ENCODE results near the gene CDC14A.

CDC14A gene

DNA sequence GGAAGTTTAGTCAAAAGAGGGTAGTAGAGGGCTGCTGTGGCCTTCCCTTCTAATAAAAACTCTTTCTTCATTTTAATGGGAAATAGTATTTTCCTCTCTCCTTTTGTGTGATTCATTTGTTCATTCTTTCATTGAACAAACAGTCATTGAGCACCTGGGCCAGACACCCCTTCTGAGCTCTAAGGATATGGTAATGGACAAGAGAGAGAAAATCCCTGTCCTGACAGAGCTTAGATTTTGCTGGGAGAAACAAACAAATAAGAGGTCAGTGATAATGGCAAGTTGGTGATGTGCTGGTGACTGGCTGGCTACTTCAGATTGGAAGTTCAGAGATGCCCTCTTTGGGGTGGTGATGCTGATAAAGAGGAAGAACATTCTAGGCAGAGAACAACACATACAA, 59.3 kb downstream of the CDC14A start:
- Histone ChIP-seq H3K4me3 (ENCODE audit: low read length) (no peak overlapping the region), H3K9ac (ENCODE audit: low read depth, low read length) (peak overlapping the region; percentile 21; the same call in 1 of the 2 replicates), H3K27me3 (ENCODE audit: insufficient read depth, low read length) (no peaks in the 10 kb centered on the region), H3K27ac (ENCODE audit: low read length) (no peak overlapping the region), H3K36me3 (ENCODE audit: insufficient read depth, low read depth, low read length) (no peaks in the 10 kb centered on the region), H3K4me1 (ENCODE audit: insufficient read depth, low read length) (peaks cover 12% of the 10 kb centered on the region; the same call in 1 of the 2 replicates), H3K9me3 (ENCODE audit: insufficient read depth, low read depth, low read length) (no peaks in the 10 kb centered on the region)

DNA sequence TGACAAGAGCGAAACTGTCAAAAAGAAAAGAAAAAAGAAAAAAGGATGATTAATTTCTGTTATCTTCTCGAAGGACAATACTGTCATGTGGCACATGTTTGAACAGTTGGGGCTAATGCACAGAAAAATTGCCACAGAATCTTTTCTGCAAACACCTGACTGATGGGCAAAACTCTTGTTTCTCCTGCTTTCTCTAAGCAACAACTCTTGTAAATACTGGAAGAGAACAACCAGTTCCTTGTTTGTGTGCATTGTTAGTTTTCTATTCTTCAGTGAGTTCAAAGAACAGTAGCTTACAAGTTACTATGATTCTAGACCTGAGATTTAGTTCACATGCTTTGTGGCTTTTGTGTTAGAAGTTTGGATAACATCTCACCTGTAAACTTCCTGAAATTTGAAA, 60.7 kb downstream of the CDC14A start:
- Histone ChIP-seq H3K4me1 (ENCODE audit: insufficient read depth, low read length) (peaks cover 12% of the 10 kb centered on the region; the same call in 1 of the 2 replicates), H3K9me3 (ENCODE audit: insufficient read depth, low read depth, low read length) (no peaks in the 10 kb centered on the region), H3K36me3 (ENCODE audit: insufficient read depth, low read depth, low read length) (no peaks in the 10 kb centered on the region), H3K27ac (ENCODE audit: low read length) (no peak overlapping the region), H3K4me3 (ENCODE audit: low read length) (no peak overlapping the region), H3K27me3 (ENCODE audit: insufficient read depth, low read length) (no peaks in the 10 kb centered on the region), H3K9ac (ENCODE audit: low read depth, low read length) (no peak overlapping the region)

DNA sequence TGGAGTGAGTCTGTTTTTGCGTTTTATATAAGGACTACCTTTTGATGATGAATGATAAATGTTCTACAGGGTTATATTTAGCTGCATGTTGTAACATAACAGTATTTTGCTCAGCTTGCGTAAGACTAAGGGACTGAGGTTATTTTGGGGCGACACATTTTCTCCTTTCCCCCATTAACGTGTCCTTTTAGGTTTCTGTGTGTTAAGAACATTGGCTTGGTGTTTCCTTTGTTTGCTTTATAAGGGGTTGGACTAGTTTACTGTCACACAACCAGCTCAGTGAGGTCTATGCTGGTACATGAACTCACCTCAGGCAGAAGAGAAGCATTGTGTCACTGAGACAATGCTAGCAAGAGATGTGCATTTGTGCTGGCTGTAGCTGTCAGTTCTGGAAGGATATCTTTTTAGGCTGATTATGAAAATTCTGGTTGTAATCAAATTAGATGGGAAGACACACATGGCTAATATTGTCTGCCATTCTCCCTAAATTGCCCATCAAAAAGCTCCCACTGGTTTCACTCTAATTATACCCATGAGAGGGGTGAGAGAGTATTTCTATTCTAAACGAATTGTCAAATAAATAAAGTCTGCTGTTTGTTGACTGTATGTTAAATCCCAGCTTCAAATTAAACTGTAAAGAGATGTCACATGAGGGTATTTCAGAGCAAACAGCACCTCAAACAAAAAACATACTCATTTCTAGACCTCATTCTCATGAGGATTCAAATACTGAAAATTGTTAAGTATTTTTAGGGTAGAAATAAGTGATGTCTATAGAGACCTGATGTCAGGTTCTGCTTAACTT, 62.6 kb downstream of the CDC14A start:
- H3K9me3 ChIP-seq (ENCODE audit: insufficient read depth, low read depth, low read length), result no peaks in the 10 kb centered on the region
- H3K36me3 ChIP-seq (ENCODE audit: insufficient read depth, low read depth, low read length), result no peaks in the 10 kb centered on the region
- H3K9ac ChIP-seq (ENCODE audit: low read depth, low read length), result no peak overlapping the region
- no peak overlapping the region for H3K4me3 ChIP-seq (ENCODE audit: low read length)
- no peaks in the 10 kb centered on the region for H3K27me3 ChIP-seq (ENCODE audit: insufficient read depth, low read length)
- H3K4me1 ChIP-seq (ENCODE audit: insufficient read depth, low read length), result peaks cover 12% of the 10 kb centered on the region; the same call in 1 of the 2 replicates
- H3K27ac ChIP-seq (ENCODE audit: low read length), result no peak overlapping the region

DNA sequence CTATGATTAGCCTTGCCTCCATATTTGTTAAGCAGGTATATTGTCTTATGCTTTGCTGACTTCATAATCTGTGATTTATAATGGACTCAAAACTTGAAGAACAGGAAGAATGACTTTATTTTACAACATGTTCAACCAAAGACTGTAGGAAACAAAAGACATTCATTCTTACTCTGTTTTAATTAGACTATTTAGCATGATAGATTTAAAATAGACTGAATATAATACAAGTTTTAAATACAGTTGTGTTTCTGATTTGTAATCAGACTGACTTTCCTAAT, 63.1 kb downstream of the CDC14A start:
- no peak overlapping the region for H3K9ac ChIP-seq (ENCODE audit: low read depth, low read length)
- H3K4me1 ChIP-seq (ENCODE audit: insufficient read depth, low read length), result peaks cover 12% of the 10 kb centered on the region; the same call in 1 of the 2 replicates
- H3K4me3 ChIP-seq (ENCODE audit: low read length), result no peak overlapping the region
- no peaks in the 10 kb centered on the region for H3K36me3 ChIP-seq (ENCODE audit: insufficient read depth, low read depth, low read length)
- H3K27me3 ChIP-seq (ENCODE audit: insufficient read depth, low read length), result no peaks in the 10 kb centered on the region
- H3K9me3 ChIP-seq (ENCODE audit: insufficient read depth, low read depth, low read length), result no peaks in the 10 kb centered on the region
- no peak overlapping the region for H3K27ac ChIP-seq (ENCODE audit: low read length)

DNA sequence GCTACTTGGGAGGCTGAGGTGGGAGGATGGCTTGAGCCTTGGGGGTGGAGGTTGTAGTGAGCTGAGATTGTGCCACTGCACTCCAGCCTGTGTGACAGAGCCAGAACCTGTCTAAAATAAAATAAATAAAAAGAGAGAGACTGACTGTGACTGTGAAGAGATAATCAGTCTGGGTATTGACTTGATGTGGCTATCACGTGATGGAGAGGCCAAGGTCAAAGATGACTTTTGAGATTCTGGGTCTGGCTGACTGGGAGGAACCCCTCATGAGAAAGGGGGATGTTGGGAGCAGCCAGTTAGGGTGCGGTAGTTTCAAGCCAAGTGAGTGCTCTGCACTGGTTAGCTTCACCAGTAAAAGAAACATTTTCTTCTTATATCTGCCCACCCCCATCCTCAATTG, 66.8 kb downstream of the CDC14A start:
- H3K27ac ChIP-seq (ENCODE audit: low read length), result no peak overlapping the region
- no peak overlapping the region for H3K4me3 ChIP-seq (ENCODE audit: low read length)
- no peak overlapping the region for H3K9ac ChIP-seq (ENCODE audit: low read depth, low read length)
- H3K36me3 ChIP-seq (ENCODE audit: insufficient read depth, low read depth, low read length), result no peaks in the 10 kb centered on the region
- H3K9me3 ChIP-seq (ENCODE audit: insufficient read depth, low read depth, low read length), result no peaks in the 10 kb centered on the region
- peaks cover 22% of the 10 kb centered on the region for H3K4me1 ChIP-seq (ENCODE audit: insufficient read depth, low read length)
- no peaks in the 10 kb centered on the region for H3K27me3 ChIP-seq (ENCODE audit: insufficient read depth, low read length)

DNA sequence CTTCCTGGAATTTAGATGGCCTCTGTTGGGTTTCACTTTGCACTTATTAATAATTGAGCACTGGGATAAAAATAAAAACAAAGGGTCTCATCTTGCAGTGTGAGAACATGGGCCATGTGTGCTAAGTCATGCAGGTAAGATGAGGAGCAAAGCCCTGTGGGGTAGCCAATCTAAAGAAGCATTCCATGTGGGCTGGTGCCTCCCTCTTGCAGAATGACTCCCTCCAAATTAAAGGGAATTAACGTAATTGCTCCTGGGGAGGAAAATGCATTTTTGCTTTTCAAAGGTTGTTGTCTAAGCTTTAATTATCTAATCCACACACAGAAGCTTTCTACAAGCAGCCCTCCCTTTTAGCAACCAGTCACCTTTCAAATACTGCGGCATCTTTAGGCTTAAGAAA, 69.8 kb downstream of the CDC14A start:
- peaks cover 22% of the 10 kb centered on the region for H3K4me1 ChIP-seq (ENCODE audit: insufficient read depth, low read length)
- no peaks in the 10 kb centered on the region for H3K9me3 ChIP-seq (ENCODE audit: insufficient read depth, low read depth, low read length)
- no peak overlapping the region for H3K4me3 ChIP-seq (ENCODE audit: low read length)
- no peaks in the 10 kb centered on the region for H3K27me3 ChIP-seq (ENCODE audit: insufficient read depth, low read length)
- H3K27ac ChIP-seq (ENCODE audit: low read length), result no peak overlapping the region
- no peaks in the 10 kb centered on the region for H3K36me3 ChIP-seq (ENCODE audit: insufficient read depth, low read depth, low read length)
- no peak overlapping the region for H3K9ac ChIP-seq (ENCODE audit: low read depth, low read length)

DNA sequence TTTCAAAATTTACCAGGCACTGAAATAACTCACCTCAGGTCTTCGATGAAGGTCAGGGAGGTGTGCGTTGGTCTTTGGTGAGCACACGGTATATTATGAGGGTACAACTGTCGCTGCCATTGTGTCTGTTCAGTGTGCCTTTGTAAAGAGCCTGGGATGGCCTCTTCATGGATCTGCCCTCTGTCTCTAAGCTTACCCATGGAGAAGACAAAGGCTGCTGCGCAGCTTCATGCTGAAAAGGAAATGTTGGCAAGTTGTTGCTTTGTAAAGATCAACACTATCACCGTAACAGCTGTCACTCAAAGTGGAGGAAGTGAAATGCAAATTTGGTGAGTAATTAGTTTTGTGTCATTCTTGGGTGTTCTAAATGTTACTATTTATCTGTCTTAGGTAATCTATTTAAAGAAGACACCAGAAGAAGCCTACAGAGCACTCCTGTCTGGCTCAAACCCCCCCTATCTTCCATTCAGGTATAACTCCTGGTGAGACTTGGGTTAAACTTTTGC, 71.6 kb downstream of the CDC14A start:
- no peak overlapping the region for H3K27ac ChIP-seq (ENCODE audit: low read length)
- H3K27me3 ChIP-seq (ENCODE audit: insufficient read depth, low read length), result no peaks in the 10 kb centered on the region
- H3K4me3 ChIP-seq (ENCODE audit: low read length), result no peak overlapping the region

DNA sequence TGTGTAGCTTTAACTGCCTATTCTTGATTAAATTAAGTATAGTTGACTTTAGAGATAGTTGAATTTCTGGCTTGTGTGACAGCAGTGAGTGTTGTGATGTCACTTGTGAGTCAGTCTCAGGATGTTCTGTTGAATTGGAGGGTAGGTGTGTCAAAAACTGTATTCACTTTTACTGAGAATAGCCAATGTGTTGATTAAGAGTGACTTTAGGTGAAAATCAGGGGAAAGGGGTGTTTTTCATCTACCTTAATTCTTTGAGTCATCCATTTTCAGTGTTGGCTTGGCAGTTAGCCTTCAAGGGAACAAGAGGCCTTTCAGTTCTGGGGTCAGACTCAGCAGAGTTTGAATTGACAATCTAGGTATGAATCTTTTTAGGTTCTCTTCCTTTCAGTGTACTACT, 75.9 kb downstream of the CDC14A start:
- no peaks in the 10 kb centered on the region for H3K36me3 ChIP-seq (ENCODE audit: insufficient read depth, low read depth, low read length)
- H3K27me3 ChIP-seq (ENCODE audit: insufficient read depth, low read length), result no peaks in the 10 kb centered on the region
- no peak overlapping the region for H3K4me3 ChIP-seq (ENCODE audit: low read length)
- H3K9me3 ChIP-seq (ENCODE audit: insufficient read depth, low read depth, low read length), result no peaks in the 10 kb centered on the region
- peaks cover 14% of the 10 kb centered on the region for H3K4me1 ChIP-seq (ENCODE audit: insufficient read depth, low read length)
- H3K9ac ChIP-seq (ENCODE audit: low read depth, low read length), result no peak overlapping the region
- H3K27ac ChIP-seq (ENCODE audit: low read length), result no peak overlapping the region

More for the DNA sequence above, 71.6 kb downstream of the CDC14A start:
- Histone ChIP-seq H3K9me3 (ENCODE audit: insufficient read depth, low read depth, low read length) (no peaks in the 10 kb centered on the region), H3K9ac (ENCODE audit: low read depth, low read length) (no peak overlapping the region), H3K4me1 (ENCODE audit: insufficient read depth, low read length) (peaks cover 22% of the 10 kb centered on the region), H3K36me3 (ENCODE audit: insufficient read depth, low read depth, low read length) (no peaks in the 10 kb centered on the region)

DNA sequence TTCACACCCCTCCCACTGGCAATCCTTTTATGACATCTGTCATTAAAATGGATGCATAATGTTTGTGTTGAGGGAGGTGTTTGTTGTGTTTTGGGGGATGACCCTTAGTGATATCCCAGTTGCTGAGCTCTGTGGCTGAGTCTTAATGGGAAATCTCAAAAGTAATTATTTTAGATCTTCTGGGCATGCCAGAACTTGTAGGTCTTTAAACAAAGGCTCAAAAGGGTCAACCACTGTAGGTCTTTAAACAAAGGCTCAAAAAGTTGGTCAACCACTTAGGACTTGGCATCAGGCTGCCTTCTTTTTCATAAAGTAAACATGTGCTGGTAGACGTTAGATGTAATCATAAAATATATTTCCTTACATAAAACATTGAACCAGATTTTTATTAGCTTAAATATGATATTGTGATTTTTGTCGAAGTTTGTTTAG, 78.0 kb downstream of the CDC14A start:
- Histone ChIP-seq H3K27ac (ENCODE audit: low read length) (no peak overlapping the region), H3K4me1 (ENCODE audit: insufficient read depth, low read length) (peaks cover 22% of the 10 kb centered on the region), H3K4me3 (ENCODE audit: low read length) (no peak overlapping the region), H3K36me3 (ENCODE audit: insufficient read depth, low read depth, low read length) (no peaks in the 10 kb centered on the region), H3K9ac (ENCODE audit: low read depth, low read length) (no peak overlapping the region), H3K27me3 (ENCODE audit: insufficient read depth, low read length) (no peaks in the 10 kb centered on the region), H3K9me3 (ENCODE audit: insufficient read depth, low read depth, low read length) (no peaks in the 10 kb centered on the region)

DNA sequence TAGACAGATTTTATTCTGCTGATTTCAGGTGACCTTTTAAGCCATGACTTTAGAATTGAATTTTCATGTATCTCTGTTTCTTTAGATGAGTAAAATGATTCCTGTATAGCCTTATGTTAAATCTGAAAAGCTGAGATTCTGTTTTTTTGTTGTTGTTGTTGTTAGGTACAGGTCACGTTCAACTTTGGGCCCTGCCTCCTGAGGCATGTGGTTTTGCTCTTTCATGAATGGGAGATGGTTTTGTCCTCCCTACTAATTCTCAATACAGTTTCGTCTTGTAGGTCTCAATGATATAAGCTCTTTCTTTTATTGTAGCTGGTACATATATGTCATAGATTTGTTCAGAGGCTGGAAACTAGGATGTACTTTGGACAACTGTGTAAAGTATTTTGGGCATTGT, 79.6 kb downstream of the CDC14A start:
- H3K9me3 ChIP-seq (ENCODE audit: insufficient read depth, low read depth, low read length), result no peaks in the 10 kb centered on the region
- H3K27ac ChIP-seq (ENCODE audit: low read length), result no peak overlapping the region
- no peak overlapping the region for H3K9ac ChIP-seq (ENCODE audit: low read depth, low read length)
- no peaks in the 10 kb centered on the region for H3K36me3 ChIP-seq (ENCODE audit: insufficient read depth, low read depth, low read length)
- H3K4me1 ChIP-seq (ENCODE audit: insufficient read depth, low read length), result peaks cover 25% of the 10 kb centered on the region
- no peaks in the 10 kb centered on the region for H3K27me3 ChIP-seq (ENCODE audit: insufficient read depth, low read length)
- H3K4me3 ChIP-seq (ENCODE audit: low read length), result no peak overlapping the region

DNA sequence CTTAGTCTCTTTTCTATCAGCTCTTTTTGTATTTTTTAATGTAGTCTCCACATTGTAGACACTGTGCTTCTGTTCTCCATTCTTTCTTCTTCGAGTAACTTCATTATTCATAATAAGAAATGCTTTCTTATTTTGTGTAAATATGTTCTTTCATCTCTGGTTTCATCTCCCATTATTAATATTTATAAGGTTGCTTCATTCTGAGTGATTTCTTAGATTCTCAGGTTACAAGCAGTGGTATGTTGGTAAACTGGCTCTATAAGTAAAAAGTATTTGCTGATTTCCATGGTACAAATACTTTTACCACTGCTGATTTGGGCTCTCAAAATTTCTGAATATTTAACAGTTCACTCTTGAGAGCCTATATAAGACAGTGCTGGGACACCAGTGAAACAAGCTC, 81.3 kb downstream of the CDC14A start:
- Histone ChIP-seq H3K36me3 (ENCODE audit: insufficient read depth, low read depth, low read length) (no peaks in the 10 kb centered on the region), H3K4me1 (ENCODE audit: insufficient read depth, low read length) (peaks cover 32% of the 10 kb centered on the region), H3K4me3 (ENCODE audit: low read length) (no peak overlapping the region), H3K9me3 (ENCODE audit: insufficient read depth, low read depth, low read length) (no peaks in the 10 kb centered on the region), H3K27me3 (ENCODE audit: insufficient read depth, low read length) (no peaks in the 10 kb centered on the region), H3K27ac (ENCODE audit: low read length) (no peak overlapping the region), H3K9ac (ENCODE audit: low read depth, low read length) (no peak overlapping the region)

DNA sequence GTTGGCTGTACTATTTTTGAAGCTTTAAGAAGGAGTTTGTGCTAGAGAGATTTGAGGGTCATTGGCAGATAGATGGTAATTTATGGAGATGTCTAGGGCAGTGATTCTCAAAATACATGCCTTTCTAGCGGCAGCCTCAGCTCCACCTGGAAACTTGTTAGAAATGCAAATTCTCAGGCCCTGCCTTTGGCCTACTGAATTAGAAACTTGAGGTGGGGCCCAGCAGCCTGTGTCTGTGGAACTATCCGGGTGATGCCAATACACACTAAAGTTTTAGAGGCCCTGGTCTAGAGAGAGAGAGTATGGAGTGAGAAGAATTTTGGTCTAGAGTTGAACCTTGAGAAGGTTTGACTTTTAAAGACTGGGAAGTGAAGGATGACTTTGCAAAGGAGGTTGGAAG, 82.5 kb downstream of the CDC14A start:
- H3K27ac ChIP-seq (ENCODE audit: low read length), result no peak overlapping the region
- H3K4me3 ChIP-seq (ENCODE audit: low read length), result no peak overlapping the region
- no peaks in the 10 kb centered on the region for H3K27me3 ChIP-seq (ENCODE audit: insufficient read depth, low read length)
- H3K4me1 ChIP-seq (ENCODE audit: insufficient read depth, low read length), result peaks cover 37% of the 10 kb centered on the region
- no peaks in the 10 kb centered on the region for H3K36me3 ChIP-seq (ENCODE audit: insufficient read depth, low read depth, low read length)
- H3K9ac ChIP-seq (ENCODE audit: low read depth, low read length), result no peak overlapping the region
- no peaks in the 10 kb centered on the region for H3K9me3 ChIP-seq (ENCODE audit: insufficient read depth, low read depth, low read length)

All from iPS-20b (cell line).